ENCODE data around the gene MVP.
"Not testable (repeated sequence)": the region's sequence is repeated elsewhere in the genome, so short reads cannot be mapped to it uniquely, and the experiment has no call there.

MVP gene

GRCh38 chr16:29876217-29876593, 55.9 kb downstream of the MVP start:
- DNase-seq = no peak

GRCh38 chr16:29876594-29877249, 56.5 kb downstream of the MVP start:
- peak; percentile 6 for DNase-seq

GRCh38 chr16:29877266-29877961, 57.2 kb downstream of the MVP start:
- no peak for DNase-seq

- DNase-seq = no peak
These were observed 57.9 kb downstream of the MVP start for GRCh38 chr16:29878172-29878571.

GRCh38 chr16:29881050-29881449, 60.8 kb downstream of the MVP start:
- no peak for DNase-seq

- no peak for DNase-seq
These were observed 63.7 kb downstream of the MVP start for GRCh38 chr16:29883987-29884386.

GRCh38 chr16:29889372-29889771, 69.1 kb downstream of the MVP start:
- not testable (repeated sequence) for DNase-seq

- DNase-seq = no peak
These were observed 71.5 kb downstream of the MVP start for GRCh38 chr16:29891525-29892457.

GRCh38 chr16:29892458-29892813, 72.2 kb downstream of the MVP start:
- DNase-seq = no peak

GRCh38 chr16:29893553-29893952, 73.3 kb downstream of the MVP start:
- DNase-seq = no peak

- DNase-seq = no peak
These were observed 74.1 kb downstream of the MVP start for GRCh38 chr16:29894352-29894751.

- no peak for DNase-seq
These were observed 76.6 kb downstream of the MVP start for GRCh38 chr16:29896841-29897240.

GRCh38 chr16:29897333-29897732, 77.1 kb downstream of the MVP start:
- no peak for DNase-seq
